Activated CD8-positive, alpha-beta memory T cell treated with anti-CD3 and anti-CD28 coated beads for 24 hours (primary cell): ENCODE data around the gene CKAP5.
"Not testable (repeated sequence)": the region's sequence is repeated elsewhere in the genome, so short reads cannot be mapped to it uniquely, and the experiment has no call there.

Experiments used
- DNase-seq: peaks from one replicate; pipeline ENCODE4 v3.0.0-alpha.2; 2020

Gene CKAP5

DNA sequence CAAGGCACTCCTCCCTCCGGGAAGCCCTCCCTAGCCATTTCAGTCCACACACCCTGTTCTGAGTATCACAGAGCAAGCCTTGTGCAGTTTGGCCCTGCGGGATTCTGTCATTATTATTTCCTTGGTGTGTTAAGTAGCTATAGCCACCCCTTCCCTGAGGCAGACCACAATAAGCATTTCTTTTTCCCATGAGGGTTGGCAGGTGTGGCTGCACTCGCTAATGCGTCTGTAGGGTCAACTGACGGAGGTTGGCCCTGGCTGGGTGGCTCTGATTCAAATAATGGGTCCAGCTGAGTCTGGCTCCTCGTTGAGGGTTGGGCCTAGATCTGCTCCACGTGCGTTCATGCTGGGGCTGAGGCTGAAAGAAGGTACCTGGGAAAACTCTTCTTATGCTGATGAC, 122.0 kb downstream of the CKAP5 start:
- no peak for DNase-seq

DNA sequence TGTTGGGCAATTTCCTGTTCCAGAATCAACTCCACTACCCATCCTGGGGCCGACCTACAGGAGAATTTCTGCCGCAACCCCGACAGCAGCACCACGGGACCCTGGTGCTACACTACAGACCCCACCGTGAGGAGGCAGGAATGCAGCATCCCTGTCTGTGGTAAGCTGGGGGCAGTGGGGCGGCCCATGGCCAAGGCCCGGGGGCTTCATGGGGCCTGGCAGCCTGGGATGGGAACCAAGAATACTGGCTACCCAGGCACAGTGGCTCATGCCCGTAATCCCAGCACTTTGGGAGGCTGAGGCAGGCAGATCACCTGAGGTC, 122.8 kb downstream of the CKAP5 start:
- no peak for DNase-seq

DNA sequence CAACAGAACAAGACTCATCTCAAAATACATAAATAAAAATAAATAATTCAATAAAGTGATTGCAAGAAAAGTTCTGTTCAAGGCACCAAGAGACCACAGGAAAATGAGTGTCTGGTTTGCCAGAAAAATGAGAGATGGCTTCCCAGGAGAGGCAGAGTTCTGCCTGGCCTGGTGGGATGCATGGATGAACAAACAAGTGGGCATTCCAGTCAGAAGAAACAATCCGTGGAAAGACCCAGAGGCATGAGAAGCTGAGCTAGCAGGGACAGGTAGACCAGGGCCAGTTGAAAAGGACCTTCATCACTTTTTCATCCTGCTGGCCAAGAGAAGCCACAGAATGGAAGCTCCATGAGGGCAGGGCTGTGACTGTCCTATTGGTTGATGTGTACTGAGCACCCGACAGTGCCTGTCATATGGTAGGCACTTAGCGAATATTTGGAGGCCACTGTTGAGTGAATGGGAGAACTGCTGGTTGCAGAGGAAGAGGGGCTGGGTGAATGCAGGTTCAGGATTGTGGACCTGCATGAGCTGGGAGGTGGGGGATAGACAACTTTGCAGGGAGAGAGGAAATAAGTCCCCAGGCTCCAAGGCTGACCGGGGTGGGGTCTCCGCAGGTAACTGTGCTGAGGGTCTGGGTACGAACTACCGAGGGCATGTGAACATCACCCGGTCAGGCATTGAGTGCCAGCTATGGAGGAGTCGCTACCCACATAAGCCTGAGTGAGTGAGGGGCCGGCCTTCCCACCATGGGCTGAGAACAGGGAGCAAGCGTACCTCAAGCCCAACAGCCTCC, 123.3 kb downstream of the CKAP5 start:
- no peak for DNase-seq

DNA sequence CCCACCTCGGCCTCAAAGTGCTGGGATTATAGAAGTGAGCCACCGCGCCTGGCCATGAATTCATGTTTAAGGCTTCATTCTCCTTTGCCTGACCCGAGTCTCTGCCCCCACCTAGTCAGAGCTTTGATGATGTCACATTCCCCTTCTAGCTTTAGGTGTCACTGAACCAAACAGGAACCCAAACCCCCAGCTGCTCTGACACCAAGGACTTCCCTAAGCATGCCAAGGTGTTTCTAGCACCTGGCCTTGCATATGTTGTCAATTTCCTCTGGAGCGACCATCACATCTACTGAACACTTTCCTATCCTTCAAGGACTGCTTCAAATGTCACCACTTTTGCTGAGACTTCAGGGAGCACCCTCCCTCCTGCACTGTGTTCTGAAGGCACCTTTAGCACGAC, 124.8 kb downstream of the CKAP5 start:
- DNase-seq: no peak

DNA sequence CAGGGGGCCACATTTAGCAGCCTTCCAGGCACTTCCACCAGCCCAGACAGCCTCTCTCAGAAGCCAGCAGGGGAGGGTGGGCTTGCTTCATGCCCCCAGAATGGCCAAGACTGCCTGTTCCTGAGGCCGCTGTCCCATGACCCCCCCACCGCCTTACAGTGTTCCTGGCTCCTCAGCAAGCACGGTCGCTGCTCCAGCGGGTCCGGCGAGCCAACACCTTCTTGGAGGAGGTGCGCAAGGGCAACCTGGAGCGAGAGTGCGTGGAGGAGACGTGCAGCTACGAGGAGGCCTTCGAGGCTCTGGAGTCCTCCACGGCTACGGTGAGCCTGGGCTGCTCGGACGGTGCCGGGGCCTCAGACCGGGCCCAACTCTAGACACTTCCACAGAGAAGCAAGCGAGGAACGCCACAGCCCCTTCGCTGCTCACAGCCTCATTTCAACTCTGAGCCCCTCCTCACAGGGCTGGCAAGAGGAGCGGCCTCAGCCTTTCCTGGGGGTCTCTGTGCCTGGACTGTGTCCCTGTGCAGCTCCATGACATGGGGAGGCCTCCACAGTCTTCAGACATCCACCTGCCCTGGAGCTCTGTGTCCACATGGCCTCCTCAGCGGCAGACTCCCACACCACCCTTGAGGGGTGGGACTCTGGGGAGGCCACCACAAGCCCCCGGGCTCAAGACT, 126.4 kb downstream of the CKAP5 start:
- DNase-seq: no peak

DNA sequence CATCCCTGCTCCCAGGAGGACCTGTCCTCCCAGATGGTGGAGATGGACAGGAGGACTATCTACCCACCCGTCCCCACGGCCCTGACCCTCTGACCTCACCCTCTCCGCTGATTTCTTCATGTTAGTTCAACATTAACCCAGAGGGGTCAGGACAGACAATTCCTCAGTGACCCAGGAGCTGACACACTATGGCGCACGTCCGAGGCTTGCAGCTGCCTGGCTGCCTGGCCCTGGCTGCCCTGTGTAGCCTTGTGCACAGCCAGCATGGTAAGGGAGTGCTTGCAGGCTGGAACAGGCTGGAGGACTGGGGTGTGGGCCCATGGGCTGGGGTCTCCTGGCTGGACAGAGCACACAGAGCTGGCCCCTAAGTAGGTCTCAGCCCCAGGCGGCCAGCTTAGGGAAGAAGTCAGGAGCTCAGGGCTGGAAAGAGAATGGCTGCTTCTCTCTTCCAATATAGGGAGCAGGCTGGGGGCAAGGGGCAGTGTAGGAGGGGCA, 127.0 kb downstream of the CKAP5 start, which contains the start of gene F2:
Gene F2 (plus strand): TSS at position 166 of the 495 bp plus-strand sequence. CDS start 23 bp downstream, at position 189.
- no peak for DNase-seq

DNA sequence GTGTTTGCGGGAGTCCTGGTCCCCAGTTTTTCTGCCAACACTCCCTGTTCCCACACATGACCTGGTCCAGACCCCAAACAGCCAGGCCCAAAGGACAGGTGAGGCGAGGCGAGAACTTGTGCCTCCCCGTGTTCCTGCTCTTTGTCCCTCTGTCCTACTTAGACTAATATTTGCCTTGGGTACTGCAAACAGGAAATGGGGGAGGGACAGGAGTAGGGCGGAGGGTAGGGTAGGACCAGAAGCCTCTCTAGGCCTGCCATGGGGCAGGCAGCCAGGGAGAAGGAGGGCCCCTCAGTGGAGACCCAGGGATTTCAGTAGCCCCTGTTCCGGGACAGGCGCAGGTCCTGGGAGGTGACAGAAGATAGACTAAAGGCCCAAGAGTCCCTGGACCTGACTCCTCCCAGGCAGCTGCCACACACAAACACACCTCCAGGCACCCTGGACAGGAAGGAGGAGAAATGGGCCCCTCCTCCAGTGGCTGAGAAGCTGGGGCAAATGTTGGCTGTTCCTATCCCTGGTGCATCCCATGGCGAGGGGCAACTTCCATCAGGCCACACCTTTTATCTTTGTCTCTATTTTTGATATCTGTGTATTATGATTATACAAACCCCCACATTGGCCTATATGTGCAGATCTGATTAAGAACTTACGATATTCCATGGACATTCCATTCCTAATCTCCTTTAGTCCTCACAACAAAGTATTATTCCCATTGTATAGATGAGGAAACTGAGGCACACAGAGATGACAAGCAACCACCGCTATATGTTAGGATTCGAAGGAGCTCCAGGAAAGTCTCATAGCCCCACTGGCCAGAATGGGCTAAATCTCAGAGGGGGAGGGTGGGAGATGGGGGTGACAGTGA, 127.7 kb downstream of the CKAP5 start:
- DNase-seq: no peak

DNA sequence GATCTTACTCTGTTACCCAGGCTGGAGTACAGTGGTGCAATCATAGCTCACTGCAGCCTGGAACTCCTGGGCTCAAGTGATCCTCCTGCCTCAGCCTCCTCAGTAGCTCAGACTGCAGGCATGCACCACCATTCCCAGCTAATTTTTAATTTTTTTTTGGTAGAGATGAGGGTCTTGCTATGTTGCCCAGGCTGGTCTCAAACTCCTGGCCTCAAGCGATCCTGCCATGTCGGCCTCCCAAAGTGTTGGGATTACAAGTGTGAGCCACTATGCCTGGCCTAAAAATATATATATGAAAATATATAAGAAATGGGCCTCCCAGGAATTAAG, 128.3 kb downstream of the CKAP5 start:
- DNase-seq: not testable (repeated sequence)

DNA sequence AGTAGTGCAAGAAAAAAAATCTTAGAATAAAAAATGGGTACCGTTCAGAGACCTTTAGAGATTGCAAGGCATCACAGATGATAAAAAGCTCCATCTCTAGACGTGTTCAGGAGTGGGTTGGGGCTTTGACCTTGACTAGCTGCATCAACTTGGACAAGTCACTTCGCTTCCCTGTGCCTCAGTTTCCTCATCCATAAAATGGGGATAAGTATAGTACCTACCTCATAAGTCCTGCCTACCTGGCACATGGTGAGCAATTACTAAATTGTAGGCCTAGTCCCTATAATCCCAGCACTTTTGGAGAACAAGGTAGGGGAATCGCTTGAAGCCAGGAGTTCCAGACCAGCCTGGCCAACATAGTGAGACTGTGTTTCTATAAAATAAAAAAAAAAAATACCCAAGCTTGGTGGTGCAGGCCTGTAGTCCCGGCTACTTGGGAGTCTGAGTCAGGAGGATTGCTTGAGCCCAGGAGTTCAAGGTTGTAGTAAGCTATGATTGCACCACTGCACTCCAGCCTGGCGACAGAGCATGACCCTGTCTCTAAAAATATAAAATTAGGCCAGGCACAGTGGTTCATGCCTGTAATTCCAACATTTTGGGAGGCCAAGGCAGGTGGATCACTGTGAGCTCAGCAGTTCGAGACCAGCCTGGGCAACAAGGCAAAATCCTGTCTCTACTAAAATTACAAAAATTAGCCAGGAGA, 133.1 kb downstream of the CKAP5 start:
- DNase-seq: no peak

DNA sequence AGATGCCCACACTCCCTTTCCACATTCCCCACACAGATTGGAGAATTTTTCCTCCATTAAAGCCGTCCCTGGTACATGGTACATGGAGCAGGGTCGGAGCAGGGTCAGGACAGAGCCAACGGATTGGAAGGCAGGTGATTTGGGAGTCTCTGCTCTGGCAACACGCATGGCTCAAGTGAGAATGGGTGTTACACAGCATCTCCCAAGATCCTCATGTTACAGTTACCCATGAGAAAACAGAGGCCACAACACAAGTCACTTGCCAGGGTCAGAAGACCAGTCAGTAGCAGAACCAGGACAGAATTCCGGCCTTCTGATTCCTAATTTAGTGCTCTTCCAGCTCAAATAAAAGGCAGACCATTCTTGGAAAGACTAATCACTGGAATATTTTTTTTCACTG, 134.8 kb downstream of the CKAP5 start:
- no peak for DNase-seq

DNA sequence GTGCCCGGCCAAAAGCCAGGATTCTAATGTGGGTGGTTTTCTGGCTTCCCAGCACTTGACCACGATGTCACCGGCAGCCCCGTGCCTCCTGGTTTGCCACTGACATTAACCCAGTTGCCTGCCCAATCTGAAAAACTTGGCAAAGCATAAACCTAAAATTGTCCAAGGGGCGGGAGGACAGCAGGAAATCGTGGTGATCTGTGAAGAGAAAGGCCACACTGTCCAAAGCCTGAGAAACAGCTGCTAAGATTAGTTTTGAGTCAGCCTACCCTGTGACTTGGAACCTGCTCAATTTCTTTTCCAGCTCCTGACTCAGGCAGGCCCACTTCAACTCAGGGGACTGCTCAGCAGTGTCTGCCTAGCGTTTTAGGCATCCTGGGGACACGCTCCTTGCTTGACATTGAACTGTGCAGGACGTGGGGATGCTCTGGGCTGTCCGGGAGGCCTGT, 135.2 kb downstream of the CKAP5 start:
- DNase-seq: no peak

DNA sequence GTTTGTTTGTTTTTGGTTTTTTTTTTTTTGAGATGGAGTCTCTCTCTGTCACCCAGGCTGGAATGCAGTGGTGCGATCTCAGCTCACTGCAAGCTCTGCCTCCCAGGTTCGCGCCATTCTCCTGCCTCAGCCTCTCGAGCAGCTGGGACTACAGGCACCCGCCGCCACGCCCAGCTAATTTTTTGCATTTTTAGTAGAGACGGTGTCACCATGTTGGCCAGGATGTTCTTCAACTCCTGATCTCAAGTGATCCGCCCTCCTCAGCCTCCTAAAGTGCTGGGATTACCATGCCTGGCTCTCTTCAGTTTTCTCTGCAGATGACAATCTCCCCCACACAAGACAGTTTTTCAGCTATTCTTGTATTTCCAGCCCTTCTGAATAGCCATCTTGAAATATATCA, 136.7 kb downstream of the CKAP5 start:
- not testable (repeated sequence) for DNase-seq

DNA sequence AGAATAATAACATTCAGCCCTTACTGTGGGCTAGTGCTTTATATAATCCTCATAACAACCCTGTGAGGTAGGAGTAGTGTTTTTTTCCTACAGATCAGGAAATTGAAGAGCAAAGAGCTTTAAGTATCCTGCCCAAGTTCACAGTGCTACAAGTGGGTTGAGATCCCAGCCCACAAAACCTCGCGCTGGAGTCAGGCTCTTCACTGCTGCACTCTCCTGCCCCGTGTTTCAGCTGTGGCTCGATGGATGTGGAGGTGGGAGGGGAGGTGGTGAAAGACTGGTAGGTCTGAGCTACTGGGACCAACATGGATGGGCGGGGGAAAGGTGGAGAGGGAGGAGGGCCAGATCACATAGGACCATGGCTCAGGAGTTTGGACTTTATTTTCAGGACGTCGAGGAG, 139.2 kb downstream of the CKAP5 start:
- DNase-seq: no peak

DNA sequence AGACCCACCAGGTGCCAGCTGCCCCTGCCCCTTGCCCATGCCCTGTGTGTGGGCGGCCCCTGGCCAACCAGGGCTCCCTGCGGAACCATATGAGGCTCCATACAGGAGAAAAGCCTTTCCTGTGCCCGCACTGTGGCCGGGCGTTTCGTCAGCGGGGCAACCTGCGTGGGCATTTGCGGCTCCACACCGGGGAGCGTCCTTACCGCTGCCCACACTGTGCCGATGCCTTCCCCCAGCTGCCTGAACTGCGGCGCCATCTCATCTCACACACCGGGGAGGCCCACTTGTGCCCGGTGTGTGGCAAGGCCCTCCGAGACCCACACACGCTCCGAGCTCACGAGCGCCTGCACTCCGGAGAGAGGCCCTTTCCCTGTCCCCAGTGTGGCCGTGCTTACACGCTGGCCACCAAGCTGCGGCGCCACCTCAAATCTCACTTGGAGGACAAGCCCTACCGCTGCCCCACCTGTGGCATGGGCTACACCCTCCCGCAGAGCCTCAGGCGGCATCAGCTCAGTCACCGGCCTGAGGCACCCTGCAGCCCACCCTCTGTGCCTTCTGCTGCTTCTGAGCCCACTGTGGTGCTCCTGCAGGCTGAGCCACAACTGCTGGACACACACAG, 140.9 kb downstream of the CKAP5 start:
- DNase-seq: no peak

DNA sequence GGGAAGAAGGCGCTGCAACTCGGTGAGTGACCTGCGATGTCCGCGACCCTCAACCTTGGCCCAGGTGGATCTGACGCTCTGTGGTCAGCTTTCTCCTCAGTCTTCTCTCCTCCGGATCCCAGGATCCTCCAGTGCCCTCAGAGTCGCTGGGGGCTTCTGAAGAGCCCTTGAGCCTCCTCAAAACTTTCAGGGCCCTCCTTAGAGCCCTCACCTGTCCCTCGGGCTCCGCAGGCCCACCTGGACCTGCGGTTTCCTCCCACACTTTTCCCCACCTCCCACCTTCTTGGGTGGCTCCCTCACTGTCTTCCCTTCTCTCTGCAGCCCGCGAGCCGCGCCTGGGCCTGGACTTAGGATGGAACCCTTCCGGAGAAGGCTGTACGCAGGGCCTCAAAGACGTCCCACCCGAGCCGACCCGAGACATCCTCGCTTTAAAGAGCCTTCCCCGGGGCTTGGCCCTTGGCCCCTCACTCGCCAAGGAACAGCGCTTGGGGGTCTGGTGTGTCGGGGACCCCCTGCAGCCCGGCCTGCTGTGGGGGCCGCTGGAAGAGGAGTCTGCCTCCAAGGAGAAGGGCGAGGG, 144.9 kb downstream of the CKAP5 start:
- DNase-seq: peak; percentile 60

DNA sequence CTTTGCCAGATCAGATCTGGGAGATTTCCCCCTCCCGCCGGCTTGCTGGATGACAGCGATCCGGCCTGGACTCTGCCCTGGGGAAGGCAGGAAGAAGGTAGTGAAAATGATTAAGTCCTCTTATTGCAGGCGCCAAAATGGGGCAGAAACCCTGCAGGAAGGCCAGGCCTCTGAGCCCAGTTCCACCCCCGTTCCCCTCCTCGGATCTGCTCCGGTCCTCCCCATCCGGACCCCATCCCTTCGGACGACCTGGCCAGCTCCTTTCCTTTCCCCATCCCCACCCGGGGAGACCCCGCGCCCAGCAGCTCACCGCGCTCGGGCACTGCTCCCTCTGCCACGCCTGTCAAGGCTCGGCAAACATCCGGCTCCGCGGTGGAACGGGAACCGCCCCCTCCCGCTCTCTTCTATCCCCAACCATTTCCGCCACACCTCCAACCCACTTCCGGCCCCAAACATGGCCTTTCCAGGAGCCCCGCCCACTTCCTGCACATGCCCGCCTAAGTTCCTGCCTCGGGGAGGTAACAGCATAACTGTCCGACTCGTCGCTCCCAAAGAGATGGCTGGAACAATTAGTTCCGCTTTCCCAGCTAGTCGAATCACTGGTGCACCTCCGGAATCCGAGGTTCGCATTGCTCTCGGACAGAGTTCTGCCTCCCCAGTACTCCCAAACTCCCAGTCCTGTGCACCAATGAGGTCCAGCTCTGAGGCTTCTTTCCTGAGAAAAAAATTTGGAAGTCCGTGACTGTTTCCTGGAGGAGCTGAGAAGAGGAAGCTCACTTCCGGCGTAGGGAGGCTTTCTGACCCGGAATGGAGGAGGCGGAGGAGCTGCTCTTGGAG, 145.6 kb downstream of the CKAP5 start, which contains the start of the genes ARHGAP1 and ZNF408:
Gene ARHGAP1 (minus strand): TSS at position 379 of the 837 bp plus-strand sequence. CDS start 4,512 bp downstream, outside the sequence.
Gene ZNF408 (plus strand): TSS at position 791 of the 837 bp plus-strand sequence. CDS start 17 bp downstream, at position 808.
- peak; percentile 98 for DNase-seq

DNA sequence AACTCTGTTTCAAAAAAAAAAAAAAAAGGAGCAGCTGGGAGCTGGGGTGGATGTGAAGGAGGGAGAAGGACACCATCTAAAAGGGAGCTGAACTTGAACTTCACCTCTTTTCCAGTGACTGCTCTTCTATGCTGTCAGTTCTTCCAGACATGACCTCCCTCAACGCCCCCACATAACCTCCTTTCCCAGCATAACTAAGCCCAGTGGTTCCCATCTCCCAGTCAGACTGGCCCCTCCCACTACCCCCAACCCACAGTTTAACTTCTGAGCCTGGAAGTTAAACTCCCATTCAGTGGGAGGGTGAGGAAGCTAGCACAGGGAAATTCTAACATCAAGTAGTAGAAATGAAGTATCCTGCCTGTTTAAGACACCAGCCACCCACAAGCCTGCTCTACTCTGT, 147.5 kb downstream of the CKAP5 start:
- DNase-seq: no peak

DNA sequence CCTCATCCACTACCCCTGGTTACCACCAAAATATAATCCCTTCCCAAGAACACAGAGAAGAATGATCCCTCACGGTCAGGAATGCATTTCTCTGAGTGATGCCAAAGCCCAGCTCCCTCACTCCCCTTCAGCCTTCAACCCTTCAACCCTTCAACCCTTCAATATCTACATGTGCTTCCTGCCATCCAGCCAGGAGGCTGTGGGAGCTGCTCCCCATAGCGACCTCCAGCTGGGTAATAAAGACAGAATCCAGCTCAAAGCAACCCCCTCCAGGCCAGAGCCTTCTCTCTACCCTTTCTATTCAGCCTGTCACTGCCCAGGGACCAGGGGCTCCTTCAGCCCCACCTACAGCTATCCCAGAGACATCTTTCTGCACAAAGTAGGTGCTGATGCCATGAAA, 148.4 kb downstream of the CKAP5 start:
- no peak for DNase-seq

DNA sequence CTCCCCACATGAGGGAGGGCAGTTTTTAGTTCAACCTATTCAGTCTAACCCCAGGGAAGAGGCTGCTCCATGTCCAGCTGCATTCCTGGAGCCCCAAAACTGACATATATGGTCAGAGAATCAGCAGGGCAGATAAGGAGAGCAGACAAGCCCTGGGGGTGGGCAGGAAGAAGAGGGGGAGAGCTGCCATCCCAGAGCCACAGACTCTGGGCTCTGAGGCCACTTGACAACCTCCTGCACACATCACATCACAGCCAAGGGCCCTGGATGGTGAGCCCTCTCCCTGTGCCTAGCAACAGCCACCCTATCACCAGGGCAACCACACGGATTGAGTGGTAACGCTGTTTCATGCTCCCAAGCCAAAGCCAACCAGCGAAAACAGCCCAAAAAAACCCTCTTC, 148.8 kb downstream of the CKAP5 start:
- DNase-seq: no peak

DNA sequence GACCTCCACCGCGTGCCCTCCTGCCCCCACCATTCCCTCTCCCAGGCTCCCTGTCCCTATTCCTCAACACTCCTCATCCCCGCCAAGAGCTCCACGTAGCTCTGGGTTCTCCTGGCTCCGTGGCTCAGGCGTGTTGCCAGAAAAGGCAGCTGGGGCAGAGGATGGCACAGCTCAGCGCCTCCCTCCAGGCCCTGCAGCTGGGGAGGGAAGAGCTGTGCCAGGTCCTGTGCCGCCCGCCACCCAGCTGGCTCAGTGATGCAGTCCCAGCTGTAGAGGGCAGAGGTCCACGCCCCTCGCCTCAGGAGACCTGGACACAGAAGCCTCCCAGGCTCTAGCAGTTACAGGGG, 149.9 kb downstream of the CKAP5 start:
- DNase-seq: no peak
